ENCODE results near the gene KLHL3. TPM values are rescaled to one million over a fixed set of nuclear protein-coding genes. Genes with fewer than 3 reads are reported as not detected.

KLHL3 gene
- polyA plus RNA-seq, 1 donor: 7.2 TPM

GRCh38 chr5:137672001-137672400 lies 63.9 kb downstream of the KLHL3 start:
- Histone ChIP-seq H3K4me3 (ENCODE audit: low read length) (no peak overlapping the region), H3K36me3 (ENCODE audit: control insufficient read depth, insufficient read depth, low read length) (peaks cover 3% of the 10 kb centered on the region), H3K9me3 (ENCODE audit: control insufficient read depth, low read depth, low read length) (no peaks in the 10 kb centered on the region), H3K4me1 (ENCODE audit: control insufficient read depth, insufficient read depth, low read length) (no peaks in the 10 kb centered on the region), H3K27ac (ENCODE audit: low read length) (no peak overlapping the region), H3K27me3 (ENCODE audit: control insufficient read depth, insufficient read depth, low read length) (no peaks in the 10 kb centered on the region)
- WGBS (ENCODE audit: insufficient coverage, low lambda C conversion rate): 100% methylated on average over 2 of the region's 6 CpGs
- DNase-seq: no peak

- H3K27ac ChIP-seq (ENCODE audit: low read length): no peak overlapping the region
- H3K9me3 ChIP-seq (ENCODE audit: control insufficient read depth, low read depth, low read length): no peaks in the 10 kb centered on the region
- no peaks in the 10 kb centered on the region for H3K4me1 ChIP-seq (ENCODE audit: control insufficient read depth, insufficient read depth, low read length)
- no peaks in the 10 kb centered on the region for H3K36me3 ChIP-seq (ENCODE audit: control insufficient read depth, insufficient read depth, low read length)
- 100% methylated on average over 2 of the region's 4 CpGs for WGBS (ENCODE audit: insufficient coverage, low lambda C conversion rate)
- no peak overlapping the region for H3K4me3 ChIP-seq (ENCODE audit: low read length)
- H3K27me3 ChIP-seq (ENCODE audit: control insufficient read depth, insufficient read depth, low read length): no peaks in the 10 kb centered on the region
- no peak for DNase-seq
These were observed 66.1 kb downstream of the KLHL3 start for GRCh38 chr5:137669811-137670210.

- Histone ChIP-seq H3K27ac (ENCODE audit: low read length) (no peak overlapping the region), H3K27me3 (ENCODE audit: control insufficient read depth, insufficient read depth, low read length) (no peaks in the 10 kb centered on the region), H3K4me1 (ENCODE audit: control insufficient read depth, insufficient read depth, low read length) (no peaks in the 10 kb centered on the region), H3K36me3 (ENCODE audit: control insufficient read depth, insufficient read depth, low read length) (no peaks in the 10 kb centered on the region), H3K4me3 (ENCODE audit: low read length) (no peak overlapping the region), H3K9me3 (ENCODE audit: control insufficient read depth, low read depth, low read length) (no peaks in the 10 kb centered on the region)
- DNase-seq: no peak
- no CpG with 5 or more reads among the region's 5 CpGs for WGBS (ENCODE audit: insufficient coverage, low lambda C conversion rate)
These were observed 67.3 kb downstream of the KLHL3 start for GRCh38 chr5:137668637-137669036.

DNA sequence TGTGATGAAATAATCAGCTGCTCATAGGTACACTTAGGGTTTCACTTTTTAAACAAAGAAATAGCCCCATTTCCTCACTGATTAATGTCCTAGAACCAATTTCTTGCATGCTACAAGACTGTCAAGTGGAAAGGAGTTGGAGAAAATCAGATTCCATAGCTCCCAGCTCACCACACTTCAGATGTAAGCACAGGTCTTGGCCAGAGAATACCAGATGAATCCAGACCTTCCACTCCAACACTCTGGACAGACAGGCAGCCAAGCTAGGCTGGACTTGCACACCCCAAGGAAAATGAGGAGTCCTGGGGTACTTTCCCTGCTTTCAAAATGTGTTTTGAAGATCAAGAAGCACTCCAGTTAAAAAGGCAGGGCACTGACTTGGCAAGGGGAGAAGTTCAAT lies 68.5 kb downstream of the KLHL3 start:
- Histone ChIP-seq H3K4me1 (ENCODE audit: control insufficient read depth, insufficient read depth, low read length) (no peaks in the 10 kb centered on the region), H3K9me3 (ENCODE audit: control insufficient read depth, low read depth, low read length) (no peaks in the 10 kb centered on the region), H3K36me3 (ENCODE audit: control insufficient read depth, insufficient read depth, low read length) (no peaks in the 10 kb centered on the region), H3K27me3 (ENCODE audit: control insufficient read depth, insufficient read depth, low read length) (no peaks in the 10 kb centered on the region), H3K4me3 (ENCODE audit: low read length) (no peak overlapping the region), H3K27ac (ENCODE audit: low read length) (no peak overlapping the region)
- no peak for DNase-seq

- H3K27me3 ChIP-seq (ENCODE audit: control insufficient read depth, insufficient read depth, low read length): no peaks in the 10 kb centered on the region
- no peak overlapping the region for H3K4me3 ChIP-seq (ENCODE audit: low read length)
- no peaks in the 10 kb centered on the region for H3K9me3 ChIP-seq (ENCODE audit: control insufficient read depth, low read depth, low read length)
- no peak overlapping the region for H3K27ac ChIP-seq (ENCODE audit: low read length)
- no peak for DNase-seq
- H3K36me3 ChIP-seq (ENCODE audit: control insufficient read depth, insufficient read depth, low read length): no peaks in the 10 kb centered on the region
- WGBS (ENCODE audit: insufficient coverage, low lambda C conversion rate): no CpG with 5 or more reads among the region's 2 CpGs
- H3K4me1 ChIP-seq (ENCODE audit: control insufficient read depth, insufficient read depth, low read length): no peaks in the 10 kb centered on the region
These were observed 69.0 kb downstream of the KLHL3 start for GRCh38 chr5:137666901-137667300.

DNA sequence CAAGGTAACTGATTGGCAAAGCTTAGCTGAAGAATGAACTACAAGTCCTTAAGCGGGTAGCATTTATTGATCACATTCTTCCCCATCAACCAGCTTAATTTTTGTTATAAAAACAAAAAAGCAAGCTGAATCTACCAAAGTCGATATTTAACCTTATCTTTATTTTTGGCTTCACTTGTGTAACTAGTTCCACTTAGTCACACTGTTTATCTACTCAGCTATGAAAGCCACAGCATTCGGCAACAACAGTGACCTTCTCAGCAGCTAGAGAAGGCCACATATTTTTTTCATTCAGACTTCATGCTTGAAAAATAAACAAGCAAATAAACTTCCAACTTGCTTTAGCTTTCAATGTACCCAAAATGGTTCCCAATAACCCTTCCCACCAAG lies 69.4 kb downstream of the KLHL3 start:
- H3K4me3 ChIP-seq (ENCODE audit: low read length): no peak overlapping the region
- H3K9me3 ChIP-seq (ENCODE audit: control insufficient read depth, low read depth, low read length): no peaks in the 10 kb centered on the region
- DNase-seq: no peak
- H3K36me3 ChIP-seq (ENCODE audit: control insufficient read depth, insufficient read depth, low read length): no peaks in the 10 kb centered on the region
- 61% methylated on average over 2 of the region's 3 CpGs for WGBS (ENCODE audit: insufficient coverage, low lambda C conversion rate)
- H3K27me3 ChIP-seq (ENCODE audit: control insufficient read depth, insufficient read depth, low read length): no peaks in the 10 kb centered on the region
- no peak overlapping the region for H3K27ac ChIP-seq (ENCODE audit: low read length)
- no peaks in the 10 kb centered on the region for H3K4me1 ChIP-seq (ENCODE audit: control insufficient read depth, insufficient read depth, low read length)

GRCh38 chr5:137665678-137666460 lies 70.0 kb downstream of the KLHL3 start:
- no peaks in the 10 kb centered on the region for H3K27me3 ChIP-seq (ENCODE audit: control insufficient read depth, insufficient read depth, low read length)
- DNase-seq: no peak
- no peaks in the 10 kb centered on the region for H3K9me3 ChIP-seq (ENCODE audit: control insufficient read depth, low read depth, low read length)
- H3K36me3 ChIP-seq (ENCODE audit: control insufficient read depth, insufficient read depth, low read length): no peaks in the 10 kb centered on the region
- H3K27ac ChIP-seq (ENCODE audit: low read length): no peak overlapping the region
- no peaks in the 10 kb centered on the region for H3K4me1 ChIP-seq (ENCODE audit: control insufficient read depth, insufficient read depth, low read length)
- H3K4me3 ChIP-seq (ENCODE audit: low read length): no peak overlapping the region
- no CpG with 5 or more reads among the region's 3 CpGs for WGBS (ENCODE audit: insufficient coverage, low lambda C conversion rate)

DNA sequence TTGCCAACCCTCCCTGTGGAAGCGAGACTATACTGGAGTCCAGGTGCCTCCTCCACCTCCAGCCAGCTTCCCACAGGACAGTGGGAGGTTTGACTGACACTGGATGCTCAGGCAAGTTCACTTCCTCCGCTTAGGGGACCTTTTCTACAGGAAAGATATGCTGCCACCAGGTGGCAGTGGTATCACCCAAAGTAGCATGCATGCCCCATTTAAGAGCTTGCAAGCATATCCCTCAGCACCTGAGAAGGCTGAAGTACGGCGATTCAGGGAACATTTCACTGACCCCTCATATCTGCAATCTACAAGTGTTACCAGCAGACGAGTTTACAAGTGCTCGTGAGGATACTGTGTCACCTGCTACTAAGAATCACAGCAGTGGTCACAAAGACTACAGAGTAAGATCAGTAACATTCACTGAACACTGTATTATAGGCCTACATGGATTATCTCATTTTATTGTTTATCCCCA lies 75.5 kb downstream of the KLHL3 start:
- Histone ChIP-seq H3K27ac (ENCODE audit: low read length) (no peak overlapping the region), H3K4me1 (ENCODE audit: control insufficient read depth, insufficient read depth, low read length) (no peaks in the 10 kb centered on the region), H3K36me3 (ENCODE audit: control insufficient read depth, insufficient read depth, low read length) (no peaks in the 10 kb centered on the region), H3K27me3 (ENCODE audit: control insufficient read depth, insufficient read depth, low read length) (no peaks in the 10 kb centered on the region), H3K9me3 (ENCODE audit: control insufficient read depth, low read depth, low read length) (no peaks in the 10 kb centered on the region), H3K4me3 (ENCODE audit: low read length) (no peak overlapping the region)
- DNase-seq: peak; percentile 80 to 82
- WGBS (ENCODE audit: insufficient coverage, low lambda C conversion rate): no CpG with 5 or more reads among the region's 6 CpGs

DNA sequence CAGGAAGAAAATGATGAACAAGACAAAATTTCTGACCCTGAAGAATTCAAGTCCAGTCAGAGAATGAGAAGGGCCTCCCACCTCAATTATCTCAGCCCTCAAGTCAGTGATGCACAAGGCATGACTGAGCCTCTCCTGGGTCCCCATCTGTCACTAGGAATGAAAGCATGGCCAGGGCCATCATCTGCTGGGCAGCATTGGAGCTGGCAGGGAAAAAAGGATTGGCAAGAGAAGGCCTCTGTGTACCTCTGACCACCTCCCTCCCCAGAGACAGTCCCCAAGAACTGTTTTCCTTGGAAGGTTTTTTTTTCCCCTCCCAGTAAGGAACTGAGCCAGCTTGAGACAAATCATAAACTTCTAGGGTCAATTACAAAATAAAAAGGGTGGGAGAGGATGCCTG lies 76.7 kb downstream of the KLHL3 start:
- DNase-seq: no peak
- Histone ChIP-seq H3K27ac (ENCODE audit: low read length) (no peak overlapping the region), H3K4me3 (ENCODE audit: low read length) (no peak overlapping the region), H3K4me1 (ENCODE audit: control insufficient read depth, insufficient read depth, low read length) (no peaks in the 10 kb centered on the region), H3K27me3 (ENCODE audit: control insufficient read depth, insufficient read depth, low read length) (no peaks in the 10 kb centered on the region), H3K36me3 (ENCODE audit: control insufficient read depth, insufficient read depth, low read length) (no peaks in the 10 kb centered on the region), H3K9me3 (ENCODE audit: control insufficient read depth, low read depth, low read length) (no peaks in the 10 kb centered on the region)

DNA sequence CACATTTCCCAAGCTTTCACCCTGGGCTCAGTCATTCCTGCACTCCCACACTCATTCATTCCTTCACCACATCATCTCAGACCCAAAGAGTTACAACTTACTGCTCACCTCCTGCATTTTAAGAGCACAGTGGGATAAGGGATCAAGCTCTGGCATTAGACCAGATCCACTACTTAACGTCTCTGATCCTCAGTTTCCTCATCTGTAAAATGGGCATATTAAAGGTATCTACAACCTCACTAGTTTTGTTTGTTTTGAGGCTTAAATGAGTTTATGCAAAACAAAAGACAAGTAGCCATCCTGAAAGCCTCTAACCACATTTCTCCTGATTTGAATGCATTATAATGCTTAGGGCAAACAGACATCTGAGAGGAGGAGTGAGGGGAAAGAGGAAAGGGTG lies 77.6 kb downstream of the KLHL3 start:
- no peaks in the 10 kb centered on the region for H3K36me3 ChIP-seq (ENCODE audit: control insufficient read depth, insufficient read depth, low read length)
- no peaks in the 10 kb centered on the region for H3K9me3 ChIP-seq (ENCODE audit: control insufficient read depth, low read depth, low read length)
- WGBS (ENCODE audit: insufficient coverage, low lambda C conversion rate): no CpG with 5 or more reads among the region's 1 CpG
- DNase-seq: no peak
- no peaks in the 10 kb centered on the region for H3K27me3 ChIP-seq (ENCODE audit: control insufficient read depth, insufficient read depth, low read length)
- H3K4me1 ChIP-seq (ENCODE audit: control insufficient read depth, insufficient read depth, low read length): no peaks in the 10 kb centered on the region
- H3K4me3 ChIP-seq (ENCODE audit: low read length): no peak overlapping the region
- no peak overlapping the region for H3K27ac ChIP-seq (ENCODE audit: low read length)

DNA sequence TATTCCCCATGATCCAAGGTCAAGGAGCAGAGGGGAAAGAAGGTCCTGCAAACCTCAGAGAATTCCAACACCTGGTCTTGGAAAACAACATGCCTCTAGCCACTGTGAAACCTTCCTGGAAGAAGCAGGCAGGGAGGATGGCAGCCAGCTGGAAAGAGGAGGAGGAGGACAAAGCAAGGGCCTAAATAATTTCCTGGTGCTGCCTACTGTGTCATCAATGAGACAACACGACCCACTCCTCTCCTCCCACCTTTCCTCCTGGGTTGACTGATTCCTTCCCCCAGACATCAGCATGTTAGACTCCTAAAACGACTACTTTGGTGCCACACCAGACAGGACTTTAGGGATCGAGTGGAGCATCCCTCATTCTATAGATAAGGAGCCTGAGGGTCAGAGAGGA lies 78.8 kb downstream of the KLHL3 start:
- Histone ChIP-seq H3K27me3 (ENCODE audit: control insufficient read depth, insufficient read depth, low read length) (no peaks in the 10 kb centered on the region), H3K4me1 (ENCODE audit: control insufficient read depth, insufficient read depth, low read length) (no peaks in the 10 kb centered on the region), H3K27ac (ENCODE audit: low read length) (no peak overlapping the region), H3K9me3 (ENCODE audit: control insufficient read depth, low read depth, low read length) (no peaks in the 10 kb centered on the region), H3K4me3 (ENCODE audit: low read length) (no peak overlapping the region), H3K36me3 (ENCODE audit: control insufficient read depth, insufficient read depth, low read length) (no peaks in the 10 kb centered on the region)
- DNase-seq: no peak
- no CpG with 5 or more reads among the region's 3 CpGs for WGBS (ENCODE audit: insufficient coverage, low lambda C conversion rate)

Data from large intestine (tissue), 3 donors.